NCI-H69 (cell line): ENCODE measurements around the gene CHCT1.
"Not testable (repeated sequence)": the region's sequence is repeated elsewhere in the genome, so short reads cannot be mapped to it uniquely, and the experiment has no call there.

ENCODE experiments used
- DNase-seq: peaks from one replicate; lab custom pipeline; 2025; lab: John Stamatoyannopoulos, UW

The CHCT1 gene

GRCh38 chr17:60398227-60398959 lies 23.9 kb upstream of the CHCT1 start:
- DNase-seq, result no peak

- no peak for DNase-seq
These were observed 20.5 kb upstream of the CHCT1 start for GRCh38 chr17:60401819-60402218.

- DNase-seq, result no peak
These were observed 18.8 kb upstream of the CHCT1 start for GRCh38 chr17:60403523-60403810.

GRCh38 chr17:60403962-60404361 lies 18.3 kb upstream of the CHCT1 start:
- no peak for DNase-seq

GRCh38 chr17:60406887-60407286 lies 15.4 kb upstream of the CHCT1 start:
- no peak for DNase-seq

GRCh38 chr17:60410001-60410400 lies 12.3 kb upstream of the CHCT1 start:
- no peak for DNase-seq

- DNase-seq, result no peak
These were observed 9.6 kb upstream of the CHCT1 start for GRCh38 chr17:60412701-60413100.

GRCh38 chr17:60415146-60415545 lies 7.1 kb upstream of the CHCT1 start:
- no peak for DNase-seq

GRCh38 chr17:60416368-60416925 lies 5.8 kb upstream of the CHCT1 start:
- peak; percentile 58 for DNase-seq

- DNase-seq, result not testable (repeated sequence)
These were observed 3.3 kb upstream of the CHCT1 start for GRCh38 chr17:60419003-60419402.

- not testable (repeated sequence) for DNase-seq
These were observed 2.4 kb upstream of the CHCT1 start for GRCh38 chr17:60419875-60420274.

GRCh38 chr17:60421273-60422161 lies 772 bp upstream of the CHCT1 start:
- peak; percentile 67 for DNase-seq

GRCh38 chr17:60423865-60424264 lies 1.6 kb downstream of the CHCT1 start:
- DNase-seq, result no peak

GRCh38 chr17:60425626-60426025 lies 3.3 kb downstream of the CHCT1 start:
- DNase-seq, result no peak

GRCh38 chr17:60426596-60426995 lies 4.3 kb downstream of the CHCT1 start:
- DNase-seq, result no peak

- DNase-seq, result not testable (repeated sequence)
These were observed 6.2 kb downstream of the CHCT1 start for GRCh38 chr17:60428491-60428890.

GRCh38 chr17:60430561-60430960 lies 8.3 kb downstream of the CHCT1 start:
- DNase-seq, result not testable (repeated sequence)

- not testable (repeated sequence) for DNase-seq
These were observed 11.0 kb downstream of the CHCT1 start for GRCh38 chr17:60433021-60433997.

- peak; percentile 83 for DNase-seq
These were observed 13.2 kb downstream of the CHCT1 start for GRCh38 chr17:60435244-60436167.

GRCh38 chr17:60436676-60437075 lies 14.4 kb downstream of the CHCT1 start:
- no peak for DNase-seq

GRCh38 chr17:60439501-60439900 lies 17.2 kb downstream of the CHCT1 start:
- DNase-seq, result peak; percentile 21
